ENCODE data around the gene TPRN. TPM values are rescaled to one million over a fixed set of nuclear protein-coding genes. Genes with fewer than 3 reads are reported as not detected.

Gene TPRN
- total and polyA plus RNA-seq, 2 donors (not counting 3 experiments of a cell fraction or from before 2014, with no cell fraction given) = 4.3 to 12.4 TPM

GRCh38 chr9:137204731-137205125 lies 4.2 kb upstream of the TPRN start:
- Histone ChIP-seq H3K27me3 (ENCODE audit: control insufficient read depth in 2 of 2, insufficient read depth in 2 of 2, low read length in 2 of 2) (no peaks in the 10 kb centered on the region), H3K27ac (ENCODE audit: insufficient read depth, low read depth, low read length) (peak overlapping the region; percentile 23), H3K4me2 (ENCODE audit: insufficient read depth, low read length) (peak overlapping the region; percentile 73), H3K9ac (replicated peaks; ENCODE audit: extremely low read depth, insufficient read depth, low read length) (peak overlapping the region; percentile 85), H2AFZ (ENCODE audit: low read depth, low read length) (peak overlapping the region; percentile 61), H4K20me1 (replicated peaks; ENCODE audit: control insufficient read depth, extremely low read depth, insufficient read depth, low read length) (no peaks in the 10 kb centered on the region), H3K4me1 (ENCODE audit: control insufficient read depth, extremely low read depth, insufficient read depth, low read length) (peaks cover 26% of the 10 kb centered on the region), H3K79me2 (ENCODE audit: control insufficient read depth, insufficient read depth, low read length) (peaks cover 35% of the 10 kb centered on the region), H3K9me3 (replicated peaks; ENCODE audit: control insufficient read depth, insufficient read depth, low read length) (no peaks in the 10 kb centered on the region), H3K4me3 (replicated peaks in 1 of 3; ENCODE audit: insufficient read depth in 1 of 3, low read depth in 1 of 3, low read length in 3 of 3) (peak overlapping the region; percentile 61 to 68 (median 62)), H3K36me3 (ENCODE audit: control insufficient read depth in 2 of 2, extremely low read depth in 1 of 2, insufficient read depth in 2 of 2, low read length in 2 of 2) (peaks cover 0 to 5% of the 10 kb centered on the region in 2 experiments), H3K9me1 (replicated peaks; ENCODE audit: control insufficient read depth, extremely low read depth, insufficient read depth, low read length) (no peaks in the 10 kb centered on the region)
- dilution Hi-C loops (cut with MboI; ENCODE audit: extremely low pct_ligation_motif_present, low sequenced_read_pairs) = no loop called here
- no peak for TF ChIP-seq JUN (IDR thresholded peaks at IDR 0.05; ENCODE audit: borderline replicate concordance, insufficient read depth, insufficient read length, low read depth)
- no peak for TF ChIP-seq POLR2A (IDR thresholded peaks at IDR 0.05; ENCODE audit: low read depth, low read length)
- TF ChIP-seq FOS (IDR thresholded peaks at IDR 0.05; ENCODE audit: borderline replicate concordance, insufficient read depth, low read length) = no peak
- TF ChIP-seq GATA2 (IDR thresholded peaks at IDR 0.05; ENCODE audit: insufficient read depth, insufficient read length, low read depth, low read length) = no peak
- no peak for TF ChIP-seq MAX (IDR thresholded peaks at IDR 0.05; ENCODE audit: insufficient read depth, insufficient read length)
- TF ChIP-seq EZH2 (IDR thresholded peaks at IDR 0.05; ENCODE audit: borderline replicate concordance, low read depth, low read length, severe bottlenecking) = no peak
- TF ChIP-seq MYC (IDR thresholded peaks at IDR 0.05; ENCODE audit: low read depth, low read length) = no peak
- TF ChIP-seq CTCF (IDR thresholded peaks at IDR 0.05; ENCODE audit: extremely low read depth in 1 of 2, insufficient read depth in 1 of 2, low read depth in 1 of 2, low read length in 2 of 2) = no peak
- no peak for TF ChIP-seq POLR2AphosphoS5 (IDR thresholded peaks at IDR 0.05; ENCODE audit: insufficient read depth, low read depth, low read length)
- DNase-seq (ENCODE audit: low read depth, low spot score) (no peak), FAIRE-seq (no peak)
- BruUV-seq (replicated peaks) = no TSS peak
- ChIA-PET CTCF (interaction anchor here (1.0 to 2.1 kb wide), 6 partner anchors 9 to 35 kb away, joined by 3 to 13 read pairs (median 6); partner anchors contain the start of genes LRRC26, RNF208, RNF224 and SSNA1), POLR2A (interaction anchor here (1.4 kb wide), 1 partner anchor 16 kb away, joined by 4 read pairs; the partner anchor contains the start of gene SSNA1)
- intact Hi-C loops (cut with micrococcal nuclease) = loop anchor here (2.0 kb wide), 1 partner anchor 16 kb away; the partner anchor contains the start of genes ANAPC2 and SSNA1
